ENCODE measurements around the gene RECQL5. TPM values are rescaled to one million over a fixed set of nuclear protein-coding genes. Genes with fewer than 3 reads are reported as not detected.

RECQL5 gene
- total and polyA plus RNA-seq, 2 of the 8 experiments (the other 6 are each of a cell fraction or from before 2014, with no cell fraction given): 15.1 to 41.1 TPM

DNA sequence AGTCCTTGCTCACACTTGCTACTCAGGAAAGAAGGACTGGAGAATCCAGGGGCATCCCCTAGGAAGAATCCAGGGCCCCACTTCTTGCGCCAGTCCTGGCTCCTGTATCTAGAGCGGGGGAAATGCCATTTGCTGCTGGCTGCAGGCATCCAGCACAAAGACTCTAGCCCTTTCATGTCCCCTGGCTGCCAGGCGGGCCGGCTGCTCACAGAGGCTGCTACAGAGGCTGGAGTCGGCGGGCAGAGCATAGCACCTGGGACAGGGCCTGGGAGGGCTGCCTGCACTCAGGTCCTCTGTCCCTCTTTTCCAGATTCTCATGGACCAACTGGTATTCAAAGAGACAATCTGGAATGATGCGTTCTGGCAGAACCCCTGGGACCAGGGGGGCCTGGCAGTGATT is 19.9 kb downstream of the RECQL5 start:
- H3K4ac ChIP-seq (replicated peaks; ENCODE audit: insufficient read length, low read depth, low read length): no peak overlapping the region
- FAIRE-seq (no peak), DNase-seq (ENCODE audit: low read depth in 1 of 2, low spot score in 2 of 2) (no peak)
- H2BK12ac ChIP-seq (ENCODE audit: low read depth, low read length): no peak overlapping the region
- no peaks in the 10 kb centered on the region; the same call in 1 of the 2 replicates for H3K79me1 ChIP-seq (ENCODE audit: low read depth, low read length)
- peak overlapping the region in 1 of 4 experiments; percentile 8; a peak in 2 of 7 replicates for H3K9ac ChIP-seq (replicated peaks in 1 of 4; ENCODE audit: extremely low read depth in 1 of 4, low read depth in 3 of 4, low read length in 3 of 4)
- H4K20me1 ChIP-seq (replicated peaks in 1 of 2; ENCODE audit: control insufficient read depth in 1 of 2, insufficient read depth in 2 of 2, low read length in 2 of 2): no peaks in the 10 kb centered on the region
- POLR2A ChIA-PET (ENCODE audit: partially characterized antibody): interaction anchor here (1.5 kb wide), 1 partner anchor 9 kb away, joined by 5 read pairs; no protein-coding TSS in a partner anchor
- CTCF ChIA-PET (ENCODE audit: partially characterized antibody): interaction anchor here (15.9 to 59.2 kb wide), 4 partner anchors 3 to 103 kb away, joined by 155 to 2200 read pairs (median 1256); partner anchors contain the start of genes RECQL5, SAP30BP and SMIM5
- no peaks in the 10 kb centered on the region; a peak in 1 of 4 replicates for H3K79me2 ChIP-seq (ENCODE audit: control insufficient read depth in 1 of 2, insufficient read depth in 2 of 2, low read length in 2 of 2)
- no peaks in the 10 kb centered on the region for H3K23me2 ChIP-seq (ENCODE audit: low read depth, low read length)
- H3K4me1 ChIP-seq (replicated peaks in 1 of 4; ENCODE audit: control insufficient read depth in 3 of 4, insufficient read depth in 4 of 4, low read length in 3 of 4): peaks cover 5 to 16% (median 10%) of the 10 kb centered on the region in 4 experiments
- H4K8ac ChIP-seq (ENCODE audit: extremely low read depth, insufficient read depth, low read length): no peak overlapping the region
- 94% methylated on average over 7 of the region's 7 CpGs; no CpG with 5 or more reads in 1 of the 2 experiments for WGBS, 2 experiments (ENCODE audit: extremely low coverage in 1 of 2, insufficient coverage in 1 of 2, insufficient read length in 1 of 2, insufficient replicate concordance in 2 of 2, low coverage in 1 of 2, low lambda C conversion rate in 2 of 2, missing lambda C conversion rate in 1 of 2)
- no peak overlapping the region for H2BK15ac ChIP-seq (ENCODE audit: low read length)
- H2AFZ ChIP-seq (ENCODE audit: low read length): no peak overlapping the region
- no peak overlapping the region for H2BK20ac ChIP-seq (ENCODE audit: low read length)
- no peak overlapping the region for H2BK120ac ChIP-seq (replicated peaks; ENCODE audit: low read depth, low read length)
- H2AK5ac ChIP-seq (ENCODE audit: low read depth, low read length): no peak overlapping the region
- no peak overlapping the region for H4K5ac ChIP-seq (ENCODE audit: insufficient read length, low read depth, low read length)
- H3K18ac ChIP-seq (ENCODE audit: extremely low read depth, low read length): no peak overlapping the region
- no peak overlapping the region for H3K23ac ChIP-seq (ENCODE audit: insufficient read length)
- no peaks in the 10 kb centered on the region for H3K27me3 ChIP-seq (replicated peaks in 1 of 4; ENCODE audit: control insufficient read depth in 3 of 4, extremely low read depth in 1 of 4, insufficient read depth in 3 of 4, low read length in 3 of 4)
- H4K91ac ChIP-seq (replicated peaks; ENCODE audit: insufficient read length, low read length): no peak overlapping the region
- no peak overlapping the region for H3K56ac ChIP-seq (replicated peaks; ENCODE audit: insufficient read length, low read depth, low read length)
- no peaks in the 10 kb centered on the region for H3K9me3 ChIP-seq (ENCODE audit: insufficient read depth in 2 of 2, low read depth in 1 of 2, low read length in 1 of 2)
- H3K4me3 ChIP-seq (ENCODE audit: extremely low read depth in 1 of 4, insufficient read depth in 2 of 4, low read depth in 3 of 4, low read length in 4 of 4): no peak overlapping the region
- no peak overlapping the region for H3K27ac ChIP-seq (ENCODE audit: low read depth, low read length)
- H3K36me3 ChIP-seq (ENCODE audit: control insufficient read depth in 2 of 4, insufficient read depth in 4 of 4, low read length in 3 of 4): peaks cover 6 to 22% (median 10%) of the 10 kb centered on the region in 4 experiments; a peak in 7 of 8 replicates
- no peak overlapping the region for H3K14ac ChIP-seq (ENCODE audit: insufficient read length)
- no peak overlapping the region for H2BK5ac ChIP-seq (ENCODE audit: low read depth, low read length)
- H3K4me2 ChIP-seq (ENCODE audit: insufficient read depth in 1 of 2, low read depth in 2 of 2, low read length in 2 of 2): no peak overlapping the region
- TF ChIP-seq RXRA (IDR thresholded peaks at IDR 0.05; ENCODE audit: insufficient read depth, low read depth, low read length) (no peak), EP300 (IDR thresholded peaks at IDR 0.05; ENCODE audit: borderline replicate concordance in 1 of 2, low read depth in 2 of 2, low read length in 2 of 2) (no peak), BRCA1 (IDR thresholded peaks at IDR 0.05; ENCODE audit: low read depth, low read length) (no peak), YY1 (IDR thresholded peaks at IDR 0.05; ENCODE audit: low read depth, low read length) (no peak), BCL11A (IDR thresholded peaks at IDR 0.05; ENCODE audit: low read depth in 2 of 2, low read length in 2 of 2) (no peak)
- TF ChIP-seq, protein P1, sequence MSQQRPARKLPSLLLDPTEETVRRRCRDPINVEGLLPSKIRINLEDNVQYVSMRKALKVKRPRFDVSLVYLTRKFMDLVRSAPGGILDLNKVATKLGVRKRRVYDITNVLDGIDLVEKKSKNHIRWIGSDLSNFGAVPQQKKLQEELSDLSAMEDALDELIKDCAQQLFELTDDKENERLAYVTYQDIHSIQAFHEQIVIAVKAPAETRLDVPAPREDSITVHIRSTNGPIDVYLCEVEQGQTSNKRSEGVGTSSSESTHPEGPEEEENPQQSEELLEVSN (IDR thresholded peaks at IDR 0.05): no peak
- TF ChIP-seq, protein P2, sequence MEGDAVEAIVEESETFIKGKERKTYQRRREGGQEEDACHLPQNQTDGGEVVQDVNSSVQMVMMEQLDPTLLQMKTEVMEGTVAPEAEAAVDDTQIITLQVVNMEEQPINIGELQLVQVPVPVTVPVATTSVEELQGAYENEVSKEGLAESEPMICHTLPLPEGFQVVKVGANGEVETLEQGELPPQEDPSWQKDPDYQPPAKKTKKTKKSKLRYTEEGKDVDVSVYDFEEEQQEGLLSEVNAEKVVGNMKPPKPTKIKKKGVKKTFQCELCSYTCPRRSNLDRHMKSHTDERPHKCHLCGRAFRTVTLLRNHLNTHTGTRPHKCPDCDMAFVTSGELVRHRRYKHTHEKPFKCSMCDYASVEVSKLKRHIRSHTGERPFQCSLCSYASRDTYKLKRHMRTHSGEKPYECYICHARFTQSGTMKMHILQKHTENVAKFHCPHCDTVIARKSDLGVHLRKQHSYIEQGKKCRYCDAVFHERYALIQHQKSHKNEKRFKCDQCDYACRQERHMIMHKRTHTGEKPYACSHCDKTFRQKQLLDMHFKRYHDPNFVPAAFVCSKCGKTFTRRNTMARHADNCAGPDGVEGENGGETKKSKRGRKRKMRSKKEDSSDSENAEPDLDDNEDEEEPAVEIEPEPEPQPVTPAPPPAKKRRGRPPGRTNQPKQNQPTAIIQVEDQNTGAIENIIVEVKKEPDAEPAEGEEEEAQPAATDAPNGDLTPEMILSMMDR (IDR thresholded peaks at IDR 0.05; ENCODE audit: control extremely low read depth in 1 of 3, insufficient read depth in 1 of 3, low read depth in 1 of 3, low read length in 3 of 3): no peak
- TF ChIP-seq, protein P3, sequence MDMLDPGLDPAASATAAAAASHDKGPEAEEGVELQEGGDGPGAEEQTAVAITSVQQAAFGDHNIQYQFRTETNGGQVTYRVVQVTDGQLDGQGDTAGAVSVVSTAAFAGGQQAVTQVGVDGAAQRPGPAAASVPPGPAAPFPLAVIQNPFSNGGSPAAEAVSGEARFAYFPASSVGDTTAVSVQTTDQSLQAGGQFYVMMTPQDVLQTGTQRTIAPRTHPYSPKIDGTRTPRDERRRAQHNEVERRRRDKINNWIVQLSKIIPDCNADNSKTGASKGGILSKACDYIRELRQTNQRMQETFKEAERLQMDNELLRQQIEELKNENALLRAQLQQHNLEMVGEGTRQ (IDR thresholded peaks at IDR 0.05; ENCODE audit: low read length): no peak

Measured in H1 (cell line).